HG03108 (cell line): ENCODE data around the gene ENO2.

Source experiments
- ATAC-seq: cut with Tn5 transposase; IDR thresholded peaks from one replicate; pipeline ENCODE4 v1.9.1; 2021; ENCODE audit warnings: moderate library complexity; ENCODE audit not compliant: unreplicated experiment

Gene ENO2

DNA sequence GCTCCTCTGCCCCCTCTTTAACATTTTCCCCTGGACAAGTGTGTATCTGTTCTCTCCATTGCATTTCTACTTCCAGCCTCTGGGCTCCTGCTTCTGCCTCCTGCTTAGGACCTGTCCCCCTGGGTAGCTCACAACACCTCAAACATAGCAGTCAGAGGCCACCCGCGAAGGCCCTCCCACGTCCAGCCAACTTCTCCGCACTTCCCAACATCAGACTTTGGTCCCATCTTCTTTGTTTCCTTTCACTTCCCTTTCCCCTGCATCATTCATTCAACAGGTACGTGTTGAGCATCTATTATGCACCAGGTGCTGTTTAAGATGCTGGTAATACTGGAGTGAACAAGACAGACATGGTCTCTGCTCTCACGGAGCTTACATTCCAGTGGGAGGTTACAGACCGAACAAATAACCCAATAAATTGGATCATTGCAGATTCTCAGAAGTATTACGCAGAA, 32.6 kb downstream of the ENO2 start:
- no peak for ATAC-seq

DNA sequence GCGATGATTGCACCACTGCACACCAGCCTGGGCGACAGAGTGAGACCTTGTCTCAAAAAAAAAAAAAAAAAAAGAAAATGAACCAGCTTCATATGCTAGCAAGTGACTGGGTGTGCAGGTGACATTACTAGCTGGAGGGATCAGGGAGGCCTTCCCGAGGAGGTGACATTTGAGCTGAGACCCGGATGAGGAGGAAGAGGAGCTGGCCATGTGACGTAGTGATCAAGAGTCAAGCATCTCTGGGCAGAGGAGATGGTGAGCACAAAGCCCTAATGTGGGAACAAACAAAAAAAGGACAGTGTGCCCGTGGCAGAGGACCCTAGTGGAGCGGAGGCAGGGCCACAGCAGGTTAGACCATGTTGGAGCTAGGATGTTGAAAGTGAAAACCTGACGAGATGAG, 33.2 kb downstream of the ENO2 start:
- no peak for ATAC-seq

DNA sequence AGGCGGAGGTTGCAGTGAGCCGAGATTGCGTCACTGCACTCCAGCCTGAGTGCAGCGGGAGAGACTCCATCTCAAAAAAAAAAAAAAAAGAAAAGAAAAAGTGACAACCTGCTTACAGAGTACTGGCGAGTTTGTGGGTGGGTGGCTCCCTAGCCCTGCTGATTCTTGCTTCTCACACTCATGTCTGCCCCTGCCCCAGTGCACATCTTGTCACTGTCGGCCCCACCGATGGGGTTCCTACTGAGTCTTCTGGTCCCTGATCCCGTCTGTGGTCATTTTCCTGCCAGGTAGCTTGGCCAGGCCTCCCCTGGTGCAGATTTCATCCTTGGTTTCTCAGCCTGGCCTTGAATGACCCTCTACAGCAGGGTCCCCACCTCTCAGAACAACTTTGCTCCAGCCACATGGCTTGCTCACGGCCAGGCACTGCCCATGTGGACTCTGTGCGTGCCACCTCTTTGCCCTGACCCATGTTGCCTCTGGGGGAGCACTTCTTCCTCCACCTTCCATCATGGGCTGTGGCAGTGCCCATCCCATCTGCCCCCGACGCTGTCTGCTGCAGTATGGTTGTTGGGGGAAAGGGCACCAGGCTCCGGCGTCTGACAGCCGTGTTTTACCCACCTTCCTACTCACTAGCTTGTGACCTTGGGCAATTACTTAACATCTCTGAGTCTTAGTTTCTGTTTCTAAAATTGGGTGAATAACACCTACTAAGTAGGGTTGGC, 34.7 kb downstream of the ENO2 start:
- ATAC-seq = no peak

DNA sequence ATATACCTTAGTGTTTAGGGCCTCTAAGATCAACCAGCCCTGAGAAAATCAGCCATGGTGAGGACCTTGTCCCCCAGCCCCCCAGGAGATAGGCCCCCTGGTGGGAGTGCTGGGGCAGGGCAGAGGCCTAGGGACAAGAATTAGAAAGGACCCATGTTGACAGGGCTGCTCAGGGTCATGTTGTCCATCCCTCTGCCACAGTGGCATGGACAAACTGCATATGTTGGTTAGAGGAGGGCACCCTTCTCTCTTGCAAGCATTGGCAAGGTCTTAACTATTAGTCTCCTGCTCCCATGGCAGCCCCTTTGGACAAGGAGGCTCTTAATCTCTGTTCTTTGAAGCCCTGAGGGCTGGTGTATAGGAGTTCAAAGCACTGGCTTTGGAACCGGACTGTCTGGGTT, 36.0 kb downstream of the ENO2 start:
- ATAC-seq = no peak

DNA sequence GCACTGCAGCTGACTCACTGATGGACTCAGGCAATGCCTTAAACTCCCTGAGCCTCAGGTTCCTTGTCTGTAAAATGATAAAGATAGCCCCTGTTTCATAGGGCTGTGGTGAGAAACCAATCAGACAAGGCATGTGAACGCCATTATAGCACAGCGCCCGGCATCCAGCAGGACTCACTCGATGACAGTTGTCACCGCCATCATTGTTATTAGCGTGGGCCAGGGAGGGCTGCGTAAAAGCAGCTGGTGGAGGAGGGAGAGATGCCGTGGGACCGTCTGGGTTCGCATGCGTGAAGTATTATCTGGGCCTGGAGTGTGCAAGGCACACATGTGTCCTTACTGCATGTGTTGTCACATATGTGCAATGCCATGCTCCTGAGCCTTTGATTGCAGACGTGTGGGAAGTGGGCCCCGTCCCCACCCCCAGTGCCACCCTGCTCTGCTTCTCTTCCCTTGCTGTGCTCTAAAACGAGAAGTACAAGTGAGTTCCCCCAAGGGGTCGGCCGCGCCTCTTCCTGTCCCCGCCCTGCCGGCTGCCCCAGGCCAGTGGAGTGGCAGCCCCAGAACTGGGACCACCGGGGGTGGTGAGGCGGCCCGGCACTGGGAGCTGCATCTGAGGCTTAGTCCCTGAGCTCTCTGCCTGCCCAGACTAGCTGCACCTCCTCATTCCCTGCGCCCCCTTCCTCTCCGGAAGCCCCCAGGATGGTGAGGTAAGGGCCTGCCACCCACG, 36.6 kb downstream of the ENO2 start, which contains the start of gene PTPN6:
Gene PTPN6, plus strand, starts transcription at position 546 of the 730 bp plus-strand sequence. Its CDS starts 157 bp downstream, at position 703.
- peak; percentile 24 for ATAC-seq

DNA sequence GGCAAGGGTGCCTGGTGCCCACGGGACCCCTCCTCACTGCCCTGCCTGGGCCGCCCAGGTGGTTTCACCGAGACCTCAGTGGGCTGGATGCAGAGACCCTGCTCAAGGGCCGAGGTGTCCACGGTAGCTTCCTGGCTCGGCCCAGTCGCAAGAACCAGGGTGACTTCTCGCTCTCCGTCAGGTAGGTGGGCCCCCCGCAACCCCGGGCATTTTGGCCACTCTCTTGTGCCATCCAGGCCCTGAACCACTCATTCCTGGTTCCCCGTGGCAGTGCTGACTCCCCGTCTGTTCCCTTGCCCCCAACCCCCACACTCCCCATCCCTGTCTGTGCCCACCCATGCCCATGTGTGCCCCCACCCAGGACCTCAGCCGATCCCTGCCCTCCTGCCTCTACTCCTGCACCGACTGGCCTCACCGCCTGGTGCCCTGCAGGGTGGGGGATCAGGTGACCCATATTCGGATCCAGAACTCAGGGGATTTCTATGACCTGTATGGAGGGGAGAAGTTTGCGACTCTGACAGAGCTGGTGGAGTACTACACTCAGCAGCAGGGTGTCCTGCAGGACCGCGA, 37.3 kb downstream of the ENO2 start:
- no peak for ATAC-seq

DNA sequence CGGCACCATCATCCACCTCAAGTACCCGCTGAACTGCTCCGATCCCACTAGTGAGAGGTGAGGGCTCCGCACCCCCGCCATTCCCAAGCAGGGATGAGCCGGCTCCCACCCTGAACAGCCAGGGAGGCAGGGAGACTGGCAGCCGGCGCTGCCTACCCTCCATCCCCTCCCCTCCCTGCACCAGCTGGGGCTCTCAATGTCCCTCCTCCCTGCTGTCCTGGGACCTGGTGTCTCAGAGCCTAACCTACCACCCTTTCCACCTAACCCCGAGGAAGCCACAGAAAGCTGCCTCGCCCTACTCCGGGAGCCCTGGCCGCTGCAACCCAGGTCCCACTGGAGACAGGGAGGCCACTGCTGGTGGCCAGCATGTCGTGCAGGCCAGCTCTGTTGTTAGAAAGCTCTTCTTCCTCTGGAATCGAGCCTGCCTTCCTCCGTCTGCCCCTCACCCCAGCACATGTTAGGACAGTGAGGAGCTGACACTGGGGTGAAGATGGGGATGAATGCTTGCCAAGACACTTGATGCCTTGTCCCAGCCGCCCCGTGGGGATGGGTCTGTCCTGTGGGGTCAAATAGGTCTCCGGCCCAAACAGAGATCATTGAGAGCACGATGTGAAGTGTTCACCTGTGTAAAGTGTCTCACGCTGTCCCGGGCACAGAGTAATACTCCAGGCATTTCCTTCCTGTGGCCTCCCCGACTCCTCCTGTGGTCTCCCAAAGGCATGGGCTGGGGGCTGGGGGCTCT, 37.9 kb downstream of the ENO2 start:
- no peak for ATAC-seq

DNA sequence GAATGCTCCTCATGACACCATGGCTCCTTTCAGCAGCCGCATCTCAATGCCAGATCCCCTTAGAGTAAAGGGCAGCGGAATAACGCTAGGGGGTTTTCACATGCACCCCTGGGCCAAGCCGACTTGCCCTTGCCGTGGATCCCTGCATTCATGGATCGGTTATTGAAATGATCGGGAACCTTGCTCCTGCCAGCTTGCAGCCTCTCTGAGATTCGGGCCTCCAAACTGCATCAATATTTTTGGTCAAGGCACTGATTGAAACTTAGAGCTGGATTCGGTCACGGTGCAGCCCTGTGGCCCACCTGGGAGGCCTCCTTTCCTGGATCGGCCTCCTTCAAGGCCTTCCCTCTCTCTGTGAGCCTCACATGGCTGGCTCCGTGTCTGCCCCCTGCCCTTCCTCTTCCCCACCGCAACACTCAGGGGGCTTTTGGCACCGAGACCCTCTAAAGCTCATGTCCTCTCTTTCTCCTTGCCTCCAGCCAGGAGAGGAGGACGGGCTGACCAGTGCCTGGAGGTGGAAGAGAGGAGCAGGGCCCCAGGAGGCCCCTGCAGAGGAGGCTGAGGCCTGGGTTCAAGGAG, 38.6 kb downstream of the ENO2 start:
- ATAC-seq = no peak

DNA sequence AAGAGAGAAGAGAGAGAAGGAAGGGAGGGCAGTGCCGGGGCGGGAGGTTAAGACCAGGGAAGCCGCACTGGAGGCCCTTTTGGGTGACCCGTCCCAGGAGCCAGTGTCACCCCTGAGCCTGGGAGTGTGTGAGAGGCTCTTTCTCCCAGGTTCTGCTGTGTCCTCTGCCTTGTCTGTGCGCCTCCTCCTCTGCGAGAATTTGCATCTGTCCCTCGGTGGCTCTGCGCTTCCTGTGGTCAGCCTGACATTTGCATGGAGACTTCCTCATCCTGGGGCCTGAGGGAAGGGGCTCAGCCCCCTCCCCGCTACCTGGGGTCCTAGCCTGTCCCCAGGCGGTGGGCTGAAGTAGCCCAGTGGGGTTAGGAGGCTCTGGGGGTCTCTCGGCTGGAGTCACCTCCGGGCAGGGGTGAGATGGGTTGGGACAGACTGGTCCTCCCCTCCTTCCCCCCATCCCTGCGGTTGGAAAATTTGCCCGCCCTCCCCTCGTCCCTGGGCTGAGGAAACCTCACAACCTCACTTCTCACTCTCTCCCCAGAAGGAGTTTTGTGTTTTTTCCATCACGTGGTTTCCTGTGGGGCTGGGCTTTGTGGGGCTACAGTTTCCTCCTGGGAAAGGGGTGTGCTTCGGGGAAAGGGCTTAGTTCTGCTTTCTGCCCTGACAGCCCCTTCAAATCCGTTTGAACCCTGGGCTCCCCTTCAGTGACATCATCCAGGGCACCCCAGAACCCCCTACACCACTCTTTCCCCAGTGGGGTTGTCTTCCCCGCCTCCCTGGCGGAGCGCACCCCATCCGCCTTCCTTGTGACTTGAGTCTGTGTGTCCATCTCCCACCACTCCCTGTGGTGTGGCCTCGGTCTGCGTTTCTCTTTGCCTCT, 39.3 kb downstream of the ENO2 start:
- peak; percentile 32 for ATAC-seq

DNA sequence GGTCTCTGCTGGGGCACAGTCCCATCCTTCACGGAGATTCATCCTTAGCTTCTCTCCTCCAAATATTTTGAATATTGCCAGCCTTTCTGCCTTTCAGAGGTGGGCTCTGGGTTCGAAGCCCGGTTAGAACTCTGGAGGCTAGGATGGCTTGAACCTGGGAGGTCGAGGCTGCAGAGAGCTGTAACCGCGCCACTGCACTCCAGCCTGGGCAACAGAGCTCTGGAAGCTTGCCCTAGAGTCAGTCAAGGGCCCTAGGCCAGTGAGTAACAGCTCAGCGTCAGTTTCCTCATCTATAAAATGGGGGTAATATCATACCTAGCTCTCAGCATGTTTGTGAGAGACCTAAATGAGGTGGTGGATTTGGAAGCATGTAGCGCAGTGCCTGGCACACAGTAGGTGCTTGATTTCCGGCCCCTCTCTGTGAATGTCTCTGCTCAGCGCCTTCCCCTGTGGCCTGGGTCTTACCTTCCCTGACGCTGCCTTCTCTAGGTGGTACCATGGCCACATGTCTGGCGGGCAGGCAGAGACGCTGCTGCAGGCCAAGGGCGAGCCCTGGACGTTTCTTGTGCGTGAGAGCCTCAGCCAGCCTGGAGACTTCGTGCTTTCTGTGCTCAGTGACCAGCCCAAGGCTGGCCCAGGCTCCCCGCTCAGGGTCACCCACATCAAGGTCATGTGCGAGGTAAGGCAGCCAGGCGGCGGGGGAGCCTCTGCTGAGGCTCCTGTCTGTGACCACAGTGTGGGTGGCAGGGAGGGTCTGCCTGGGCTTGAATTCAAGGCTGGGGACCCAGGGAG, 40.1 kb downstream of the ENO2 start:
- no peak for ATAC-seq

DNA sequence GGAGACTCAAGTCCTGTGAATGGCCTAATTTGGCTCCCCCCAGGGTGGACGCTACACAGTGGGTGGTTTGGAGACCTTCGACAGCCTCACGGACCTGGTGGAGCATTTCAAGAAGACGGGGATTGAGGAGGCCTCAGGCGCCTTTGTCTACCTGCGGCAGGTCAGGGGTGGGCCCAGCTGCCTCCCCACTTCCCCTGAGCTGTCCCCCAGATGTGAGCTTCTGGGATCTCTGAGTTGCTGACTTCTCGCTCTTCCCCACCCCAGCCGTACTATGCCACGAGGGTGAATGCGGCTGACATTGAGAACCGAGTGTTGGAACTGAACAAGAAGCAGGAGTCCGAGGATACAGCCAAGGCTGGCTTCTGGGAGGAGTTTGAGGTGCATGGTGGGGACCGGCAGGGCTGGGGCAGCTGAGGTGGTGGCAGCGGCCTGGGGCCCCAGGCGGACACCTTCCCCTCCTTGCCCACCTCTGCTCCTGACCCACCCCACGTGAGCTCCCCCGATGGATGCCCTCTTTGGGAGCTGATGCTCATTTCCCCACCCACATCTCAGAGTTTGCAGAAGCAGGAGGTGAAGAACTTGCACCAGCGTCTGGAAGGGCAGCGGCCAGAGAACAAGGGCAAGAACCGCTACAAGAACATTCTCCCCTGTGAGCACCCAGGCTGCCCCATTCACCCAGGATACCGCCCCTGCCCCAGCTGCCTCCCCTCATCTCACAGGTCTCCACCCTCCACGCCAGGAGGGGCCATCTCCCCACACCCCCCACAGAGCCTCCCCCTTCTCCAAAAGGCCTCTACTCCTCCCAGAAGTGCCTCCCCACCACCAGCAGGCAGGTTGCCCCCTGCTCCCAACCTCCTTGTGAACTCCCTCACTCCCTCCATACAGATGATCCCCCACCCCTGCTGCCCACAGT, 41.0 kb downstream of the ENO2 start:
- ATAC-seq = no peak

DNA sequence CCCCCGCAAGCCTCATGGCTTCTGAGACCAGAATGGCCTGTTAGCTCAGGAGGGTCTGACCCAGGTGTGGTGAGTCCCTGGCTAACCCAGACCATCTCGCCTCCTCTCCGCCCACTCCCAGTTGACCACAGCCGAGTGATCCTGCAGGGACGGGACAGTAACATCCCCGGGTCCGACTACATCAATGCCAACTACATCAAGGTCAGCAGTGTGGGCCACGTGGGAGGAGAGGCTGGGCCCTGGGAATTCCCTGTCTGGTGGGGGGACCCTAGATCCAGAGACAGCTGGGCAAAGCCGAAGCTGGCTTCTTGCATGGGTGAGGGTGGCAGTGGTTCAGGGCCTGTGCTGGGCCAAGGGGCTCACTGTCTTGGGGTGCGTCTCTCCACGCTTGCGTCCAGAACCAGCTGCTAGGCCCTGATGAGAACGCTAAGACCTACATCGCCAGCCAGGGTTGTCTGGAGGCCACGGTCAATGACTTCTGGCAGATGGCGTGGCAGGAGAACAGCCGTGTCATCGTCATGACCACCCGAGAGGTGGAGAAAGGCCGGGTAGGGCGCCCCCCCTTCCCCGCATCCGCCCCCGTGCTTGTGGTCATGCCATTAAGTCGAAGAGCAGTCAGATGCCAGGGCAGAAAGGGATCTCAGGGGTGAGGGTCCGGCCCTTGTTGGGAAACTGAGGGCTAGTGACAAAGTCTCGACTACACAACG, 41.8 kb downstream of the ENO2 start:
- ATAC-seq = no peak

DNA sequence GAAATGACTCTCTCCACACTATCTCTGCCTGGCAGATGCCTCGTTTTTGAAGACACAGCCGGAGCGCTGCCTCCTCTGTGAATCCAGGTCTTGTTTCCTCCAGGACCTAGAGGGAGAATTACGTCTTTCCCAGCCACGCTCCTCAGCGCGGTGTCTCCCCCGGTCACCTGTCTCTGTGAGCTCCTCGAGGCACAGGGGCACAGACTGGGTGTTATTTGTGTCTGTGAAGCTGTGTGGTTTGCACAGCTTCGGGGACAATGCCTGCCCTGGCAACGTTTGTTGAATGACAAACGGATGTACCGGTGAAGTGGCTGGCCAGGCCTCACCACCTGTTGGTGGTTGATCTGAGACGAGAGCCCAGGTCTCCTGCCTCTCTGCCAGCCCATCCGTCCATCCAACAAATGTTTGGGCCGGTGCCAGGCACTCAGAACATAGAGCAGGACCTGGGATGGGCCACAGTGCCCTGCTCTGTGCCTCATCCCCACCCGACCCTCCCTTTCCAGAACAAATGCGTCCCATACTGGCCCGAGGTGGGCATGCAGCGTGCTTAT, 42.8 kb downstream of the ENO2 start:
- no peak for ATAC-seq

DNA sequence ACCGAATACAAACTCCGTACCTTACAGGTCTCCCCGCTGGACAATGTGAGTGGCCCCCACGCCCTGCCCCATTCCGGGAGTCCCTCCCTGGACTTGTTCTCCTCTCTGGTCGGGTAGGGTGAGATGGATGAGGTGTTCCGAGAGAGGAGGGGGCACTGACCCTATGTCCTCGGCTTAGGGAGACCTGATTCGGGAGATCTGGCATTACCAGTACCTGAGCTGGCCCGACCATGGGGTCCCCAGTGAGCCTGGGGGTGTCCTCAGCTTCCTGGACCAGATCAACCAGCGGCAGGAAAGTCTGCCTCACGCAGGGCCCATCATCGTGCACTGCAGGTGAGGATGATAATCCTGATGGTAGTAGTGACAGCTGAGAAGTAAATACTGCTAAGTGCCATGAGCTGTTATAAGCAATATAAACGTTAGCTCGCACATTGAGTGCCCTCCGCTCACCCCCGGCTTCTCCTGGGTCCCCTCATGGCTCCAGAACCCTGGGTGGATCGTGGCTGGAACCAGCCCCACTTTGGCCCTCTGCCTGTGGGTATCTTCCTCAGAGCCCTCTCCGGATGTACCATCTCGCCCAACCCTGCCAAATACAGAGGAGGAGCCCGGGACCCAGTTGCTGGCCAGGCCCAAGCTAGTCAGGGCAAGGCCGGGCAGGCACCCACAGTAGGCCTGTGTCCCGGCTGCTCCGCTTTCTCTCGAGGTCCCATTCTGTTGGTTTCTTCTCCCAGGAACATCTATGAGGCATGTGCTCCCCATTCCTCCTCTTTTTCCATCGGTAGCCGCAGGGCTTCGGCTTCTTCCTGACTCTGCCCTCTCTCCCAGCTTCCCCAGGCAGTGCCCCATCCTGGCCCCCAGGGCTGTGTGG, 43.6 kb downstream of the ENO2 start:
- no peak for ATAC-seq

DNA sequence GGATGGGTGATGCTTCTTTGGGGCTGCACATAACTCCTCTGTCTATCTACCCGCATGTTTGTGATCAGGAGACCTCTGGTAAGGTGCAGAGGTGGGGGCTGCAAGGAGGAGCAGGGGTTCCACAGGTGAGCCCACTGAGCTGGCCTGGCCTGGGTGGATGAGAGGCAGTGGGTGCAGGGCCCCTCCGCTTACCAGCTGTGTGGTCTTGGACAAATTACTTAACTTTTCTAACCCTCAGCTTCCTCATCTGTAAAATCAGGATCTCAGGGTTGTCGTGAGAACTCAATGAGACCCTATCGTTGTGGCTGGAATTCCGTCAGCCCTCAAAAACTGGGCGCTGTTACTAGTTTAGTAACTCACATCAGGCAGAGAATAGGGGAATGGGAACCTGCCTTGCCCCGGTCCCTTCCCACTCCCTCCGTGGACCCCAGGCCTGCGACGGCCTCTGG, 44.3 kb downstream of the ENO2 start:
- no peak for ATAC-seq
